HCT116 (cell line): ENCODE measurements around the gene PDZRN4. TPM values are rescaled to one million over a fixed set of nuclear protein-coding genes. Genes with fewer than 3 reads are reported as not detected.

ENCODE experiments used
- ATAC-seq: fragments of 200-7000 bp; cut with Tn5 transposase; 2 replicates; pipeline ENCODE4 v1.9.1; 2020; ENCODE audit warnings: mild to moderate bottlenecking, moderate library complexity
- BruUV-seq: library from RNA; stranded (reverse); fragments of 400-500 nt; replicated peaks from 2 replicates; lab custom pipeline; 2021; lab: Mats Ljungman, UMichigan
- CTCF ChIA-PET: fragments of 300-600 bp; sonication (Branson Sonifier 250); formaldehyde crosslinking; loops from one replicate; lab custom pipeline; 2021; ENCODE audit warnings: antibody characterized with exemption; lab: Charles Lee
- POLR2A ChIA-PET: fragments of 300-600, 350-600 bp; sonication (Branson Sonifier 250); formaldehyde crosslinking; loops from one replicate; lab custom pipeline; 2021; ENCODE audit warnings: antibody characterized with exemption; lab: Charles Lee
- RAD21 ChIA-PET, 2 experiments: fragments of 300-600 bp; sonication (Branson Sonifier 250); formaldehyde crosslinking; loops; one replicate each; lab custom pipeline; 2023; ENCODE audit warnings: low total read pairs in 2 of 2; ENCODE audit not compliant: uncharacterized antibody in 2 of 2, unreplicated experiment in 2 of 2, low non-redundant PET in 1 of 2; lab: Charles Lee
- DNase-seq: peaks from one replicate; pipeline ENCODE4 v3.0.0-alpha.2; 2010; ENCODE audit warnings: low read depth, low spot score
- H2AFZ ChIP-seq: fragments of 200-600 bp; shearing (Covaris generic), sonication (generic); 2 replicates; pipeline ENCODE4 v1.6.1; 2017; ENCODE audit warnings: low read depth, mixed run types, mixed read lengths, antibody characterized with exemption, low read length; ENCODE audit not compliant: poor library complexity, severe bottlenecking
- H3K27ac ChIP-seq: 2 replicates; pipeline ENCODE4 v1.5.1; 2012; ENCODE audit warnings: low read depth, low read length
- H3K27me3 ChIP-seq: fragments of 200-600 bp; sonication (generic); 2 replicates; pipeline ENCODE4 v1.6.1; 2016; ENCODE audit warnings: mixed run types, low read length, mixed read lengths; ENCODE audit not compliant: insufficient read depth
- H3K36me3 ChIP-seq, 2 experiments: fragments of 200-500 bp in 1 of 2; fragments of 200-600 bp in 1 of 2; sonication (Bioruptor generic) in 1 of 2; sonication (generic) in 1 of 2; 2 replicates each; pipeline versions ENCODE4 v1.5.1 to v1.6.1; 2014 to 2016; ENCODE audit warnings: low read length in 2 of 2, inconsistent platforms in 1 of 2, mixed read lengths in 1 of 2, mixed run types in 1 of 2; ENCODE audit not compliant: insufficient read depth in 2 of 2, control insufficient read depth in 1 of 2
- H3K4me1 ChIP-seq, 2 experiments: fragments of 200-600 bp in 1 of 2; sonication (generic) in 1 of 2; 2 replicates each; pipeline versions ENCODE4 v1.5.1 to v1.6.1; 2012 to 2017; ENCODE audit warnings: low read length in 2 of 2, inconsistent platforms in 1 of 2, mild to moderate bottlenecking in 1 of 2, mixed read lengths in 1 of 2, mixed run types in 1 of 2, moderate library complexity in 1 of 2; ENCODE audit not compliant: insufficient read depth in 2 of 2, control insufficient read depth in 1 of 2
- H3K4me2 ChIP-seq: fragments of 200-600 bp; sonication (generic); 2 replicates; pipeline ENCODE4 v1.6.1; 2017; ENCODE audit warnings: mixed run types, low read length, mixed read lengths
- H3K4me3 ChIP-seq, 2 experiments: fragments of 200-600 bp in 1 of 2; sonication (generic) in 1 of 2; replicated peaks in 1 of 2; 2 replicates each; pipeline ENCODE4 v1.5.1; 2011 to 2016; ENCODE audit warnings: low read length in 2 of 2, control low read depth in 1 of 2, low read depth in 1 of 2, mild to moderate bottlenecking in 1 of 2, mixed read lengths in 1 of 2, mixed run types in 1 of 2
- H3K79me2 ChIP-seq: fragments of 200-600 bp; sonication (generic); 2 replicates; pipeline ENCODE4 v1.6.1; 2017; ENCODE audit warnings: mild to moderate bottlenecking, mixed run types, low read length, moderate library complexity, mixed read lengths; ENCODE audit not compliant: insufficient read depth
- H3K9ac ChIP-seq: fragments of 200-600 bp; sonication (generic); 2 replicates; pipeline ENCODE4 v1.6.1; 2016; ENCODE audit warnings: low read length, mixed read lengths
- H3K9me2 ChIP-seq: fragments of 200-600 bp; sonication (generic), shearing (Covaris generic); 2 replicates; pipeline ENCODE4 v1.6.1; 2017; ENCODE audit warnings: mixed run types, mild to moderate bottlenecking, moderate library complexity; ENCODE audit not compliant: insufficient read depth
- H3K9me3 ChIP-seq, 2 experiments: fragments of 200-500 bp in 1 of 2; fragments of 200-600 bp in 1 of 2; sonication (Bioruptor generic) in 1 of 2; sonication (generic) in 1 of 2; 2 replicates each; pipeline ENCODE4 v1.6.1; 2014 to 2017; ENCODE audit warnings: low read length in 2 of 2, mixed read lengths in 2 of 2, inconsistent platforms in 1 of 2, low read depth in 1 of 2, mild to moderate bottlenecking in 1 of 2, mixed run types in 1 of 2, moderate library complexity in 1 of 2; ENCODE audit not compliant: control insufficient read depth in 1 of 2, insufficient read depth in 1 of 2
- H4K20me1 ChIP-seq: fragments of 200-600 bp; sonication (generic), shearing (Covaris generic); 2 replicates; pipeline ENCODE4 v1.6.1; 2017; ENCODE audit warnings: mixed run types, mild to moderate bottlenecking, moderate library complexity; ENCODE audit not compliant: insufficient read depth
- CBX3 ChIP-seq: IDR thresholded peaks from 2 replicates; pipeline ENCODE4 v1.6.1; 2012; ENCODE audit warnings: low read depth
- CEBPB ChIP-seq: IDR thresholded peaks from 2 replicates; pipeline ENCODE4 v1.6.1; 2012; ENCODE audit warnings: low read depth
- EZH2 ChIP-seq: fragments of 200-600 bp; sonication (generic); IDR thresholded peaks from 2 replicates; pipeline ENCODE4 v1.6.1; 2017; ENCODE audit warnings: antibody characterized with exemption, mixed run types
- EZH2phosphoT487 ChIP-seq: fragments of 200-600 bp; IDR thresholded peaks from 2 replicates; pipeline ENCODE4 v1.6.1; 2018; ENCODE audit warnings: antibody characterized with exemption, borderline replicate concordance
- FOSL1 ChIP-seq: IDR thresholded peaks from 2 replicates; pipeline ENCODE4 v1.6.1; 2012; ENCODE audit warnings: low read depth
- JUND ChIP-seq: IDR thresholded peaks from 2 replicates; pipeline ENCODE4 v1.6.1; 2012
- POLR2A ChIP-seq: IDR thresholded peaks from 2 replicates; pipeline ENCODE4 v1.7.0; 2011; ENCODE audit warnings: borderline replicate concordance; ENCODE audit not compliant: insufficient read depth, insufficient read length; ENCODE audit errors: extremely low read depth
- RAD21 ChIP-seq: IDR thresholded peaks from 2 replicates; pipeline ENCODE4 v1.6.1; 2012; ENCODE audit warnings: low read depth, mild to moderate bottlenecking
- SIN3A ChIP-seq: IDR thresholded peaks from 2 replicates; pipeline ENCODE4 v1.6.1; 2012; ENCODE audit warnings: low read depth
- SRF ChIP-seq: IDR thresholded peaks from 2 replicates; pipeline ENCODE4 v1.6.1; 2012; ENCODE audit warnings: low read depth
- TCF7L2 ChIP-seq: IDR thresholded peaks from 2 replicates; pipeline ENCODE4 v1.7.0; 2011; ENCODE audit warnings: borderline replicate concordance, inconsistent platforms; ENCODE audit not compliant: insufficient read depth, insufficient read length; ENCODE audit errors: extremely low read depth
- YY1 ChIP-seq: IDR thresholded peaks from 2 replicates; pipeline ENCODE4 v1.6.1; 2011; ENCODE audit warnings: low read length, low read depth, moderate library complexity, mild to moderate bottlenecking; ENCODE audit not compliant: insufficient replicate concordance; ENCODE audit errors: extremely low read depth
- ZFX ChIP-seq: fragments of 450-650 bp; IDR thresholded peaks from 2 replicates; pipeline ENCODE4 v1.6.1; 2017
- intact Hi-C: fragments of 100-400 bp; cut with micrococcal nuclease; formaldehyde crosslinking; loops from 2 replicates; pipeline ENCODE4 v1.10.0; 2022
- total RNA-seq: library from RNA; stranded (reverse); gene quantifications from one replicate; pipeline ENCODE4 v1.2.1, GENCODE V29; 2021; ENCODE audit not compliant: unreplicated experiment
- TF ChIP-seq, protein P1 (sequence below), 3 experiments: fragments of 200-600 bp in 1 of 3; sonication (generic) in 1 of 3; IDR thresholded peaks in 2 of 3; conservative IDR thresholded peaks in 1 of 3; 2 replicates each; pipeline ENCODE4 v1.5.1; 2012 to 2017; ENCODE audit warnings: low read depth in 2 of 3, low read length in 2 of 3, antibody characterized with exemption in 1 of 3, borderline replicate concordance in 1 of 3, control low read depth in 1 of 3, mild to moderate bottlenecking in 1 of 3, mixed read lengths in 1 of 3, mixed run types in 1 of 3, moderate library complexity in 1 of 3; ENCODE audit not compliant: insufficient read depth in 1 of 3
- TF ChIP-seq, protein P2 (sequence below): IDR thresholded peaks from 2 replicates; pipeline ENCODE4 v1.6.1; 2012
- TF ChIP-seq, protein P3 (sequence below): IDR thresholded peaks from 2 replicates; pipeline ENCODE4 v1.6.1; 2011; ENCODE audit warnings: mild to moderate bottlenecking, low read length, moderate library complexity; ENCODE audit not compliant: insufficient replicate concordance; ENCODE audit errors: extremely low read depth
- TF ChIP-seq, protein P4 (sequence below): IDR thresholded peaks from 2 replicates; pipeline ENCODE4 v1.6.1; 2012

PDZRN4 gene
- total RNA-seq, 1 experiment from 2014 or later, result not detected

DNA sequence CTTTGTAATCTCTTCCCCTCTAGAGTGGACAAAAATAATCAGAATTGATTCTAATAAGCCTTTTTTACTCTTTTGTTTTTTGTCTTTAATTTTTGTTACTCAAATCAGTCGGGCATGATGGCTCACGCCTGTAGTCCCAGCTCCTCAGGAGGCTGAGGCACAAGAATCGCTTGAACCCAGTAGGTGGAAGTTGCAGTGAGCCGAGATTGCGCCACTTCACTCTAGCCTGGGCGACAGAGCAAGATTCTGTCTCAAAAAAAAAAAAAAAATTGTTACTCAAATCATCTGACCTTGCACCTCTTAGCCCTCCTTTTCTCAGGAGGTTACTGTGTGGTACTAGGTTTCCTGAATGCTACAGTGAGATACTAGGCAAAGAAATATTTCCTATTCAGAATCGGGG, 280.6 kb downstream of the PDZRN4 start:
- intact Hi-C loops, result no loop called here
- TF ChIP-seq RAD21, result no peak
- no peak for TF ChIP-seq POLR2A
- TF ChIP-seq ZFX, result no peak
- no peak for TF ChIP-seq SRF
- TF ChIP-seq FOSL1, result no peak
- no peak for TF ChIP-seq EZH2
- TF ChIP-seq YY1, result no peak
- no peak for TF ChIP-seq EZH2phosphoT487
- TF ChIP-seq, protein P1, sequence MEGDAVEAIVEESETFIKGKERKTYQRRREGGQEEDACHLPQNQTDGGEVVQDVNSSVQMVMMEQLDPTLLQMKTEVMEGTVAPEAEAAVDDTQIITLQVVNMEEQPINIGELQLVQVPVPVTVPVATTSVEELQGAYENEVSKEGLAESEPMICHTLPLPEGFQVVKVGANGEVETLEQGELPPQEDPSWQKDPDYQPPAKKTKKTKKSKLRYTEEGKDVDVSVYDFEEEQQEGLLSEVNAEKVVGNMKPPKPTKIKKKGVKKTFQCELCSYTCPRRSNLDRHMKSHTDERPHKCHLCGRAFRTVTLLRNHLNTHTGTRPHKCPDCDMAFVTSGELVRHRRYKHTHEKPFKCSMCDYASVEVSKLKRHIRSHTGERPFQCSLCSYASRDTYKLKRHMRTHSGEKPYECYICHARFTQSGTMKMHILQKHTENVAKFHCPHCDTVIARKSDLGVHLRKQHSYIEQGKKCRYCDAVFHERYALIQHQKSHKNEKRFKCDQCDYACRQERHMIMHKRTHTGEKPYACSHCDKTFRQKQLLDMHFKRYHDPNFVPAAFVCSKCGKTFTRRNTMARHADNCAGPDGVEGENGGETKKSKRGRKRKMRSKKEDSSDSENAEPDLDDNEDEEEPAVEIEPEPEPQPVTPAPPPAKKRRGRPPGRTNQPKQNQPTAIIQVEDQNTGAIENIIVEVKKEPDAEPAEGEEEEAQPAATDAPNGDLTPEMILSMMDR (IDR thresholded peaks at IDR 0.05 in 2 of 3, conservative IDR thresholded peaks at IDR 0.05 in 1 of 3; ENCODE audit: borderline replicate concordance in 1 of 3, insufficient read depth in 1 of 3, low read depth in 2 of 3, low read length in 2 of 3), result no peak
- TF ChIP-seq, protein P2, sequence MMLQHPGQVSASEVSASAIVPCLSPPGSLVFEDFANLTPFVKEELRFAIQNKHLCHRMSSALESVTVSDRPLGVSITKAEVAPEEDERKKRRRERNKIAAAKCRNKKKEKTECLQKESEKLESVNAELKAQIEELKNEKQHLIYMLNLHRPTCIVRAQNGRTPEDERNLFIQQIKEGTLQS, result no peak
- TF ChIP-seq CBX3, result no peak
- no peak for TF ChIP-seq TCF7L2
- TF ChIP-seq, protein P3, sequence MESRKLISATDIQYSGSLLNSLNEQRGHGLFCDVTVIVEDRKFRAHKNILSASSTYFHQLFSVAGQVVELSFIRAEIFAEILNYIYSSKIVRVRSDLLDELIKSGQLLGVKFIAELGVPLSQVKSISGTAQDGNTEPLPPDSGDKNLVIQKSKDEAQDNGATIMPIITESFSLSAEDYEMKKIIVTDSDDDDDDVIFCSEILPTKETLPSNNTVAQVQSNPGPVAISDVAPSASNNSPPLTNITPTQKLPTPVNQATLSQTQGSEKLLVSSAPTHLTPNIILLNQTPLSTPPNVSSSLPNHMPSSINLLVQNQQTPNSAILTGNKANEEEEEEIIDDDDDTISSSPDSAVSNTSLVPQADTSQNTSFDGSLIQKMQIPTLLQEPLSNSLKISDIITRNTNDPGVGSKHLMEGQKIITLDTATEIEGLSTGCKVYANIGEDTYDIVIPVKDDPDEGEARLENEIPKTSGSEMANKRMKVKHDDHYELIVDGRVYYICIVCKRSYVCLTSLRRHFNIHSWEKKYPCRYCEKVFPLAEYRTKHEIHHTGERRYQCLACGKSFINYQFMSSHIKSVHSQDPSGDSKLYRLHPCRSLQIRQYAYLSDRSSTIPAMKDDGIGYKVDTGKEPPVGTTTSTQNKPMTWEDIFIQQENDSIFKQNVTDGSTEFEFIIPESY, result no peak
- TF ChIP-seq JUND, result no peak
- TF ChIP-seq, protein P4, sequence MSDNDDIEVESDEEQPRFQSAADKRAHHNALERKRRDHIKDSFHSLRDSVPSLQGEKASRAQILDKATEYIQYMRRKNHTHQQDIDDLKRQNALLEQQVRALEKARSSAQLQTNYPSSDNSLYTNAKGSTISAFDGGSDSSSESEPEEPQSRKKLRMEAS, result no peak
- TF ChIP-seq CEBPB, result no peak
- no peak for TF ChIP-seq SIN3A
- BruUV-seq, result no TSS peak
- H4K20me1 ChIP-seq, result no peaks in the 10 kb centered on the region
- no peaks in the 10 kb centered on the region for H3K9me3 ChIP-seq
- H3K27me3 ChIP-seq, result no peaks in the 10 kb centered on the region
- ChIA-PET CTCF (no interaction called here), POLR2A (no interaction called here), RAD21 (no interaction called here)
- H3K4me3 ChIP-seq, result no peak overlapping the region
- no peak overlapping the region for H3K4me2 ChIP-seq
- H3K36me3 ChIP-seq, result no peaks in the 10 kb centered on the region
- no peaks in the 10 kb centered on the region for H3K79me2 ChIP-seq
- no peak overlapping the region for H2AFZ ChIP-seq
- H3K9me2 ChIP-seq, result no peaks in the 10 kb centered on the region
- no peaks in the 10 kb centered on the region for H3K4me1 ChIP-seq
- ATAC-seq (no peak), DNase-seq (no peak)
- H3K27ac ChIP-seq, result no peak overlapping the region
- H3K9ac ChIP-seq, result no peak overlapping the region
